KOPT-K1 (cell line): ENCODE results near the gene C12orf75.
"Not testable (repeated sequence)": the region's sequence is repeated elsewhere in the genome, so short reads cannot be mapped to it uniquely, and the experiment has no call there.

Experiments used
- H3K27ac ChIP-seq: fragments of 200-600 bp; sonication (generic); 2 replicates; pipeline ENCODE4 v1.5.1; 2016; ENCODE audit warnings: antibody characterized with exemption, mild to moderate bottlenecking, low read depth, low read length; ENCODE audit not compliant: poor library complexity, severe bottlenecking
- H3K36me3 ChIP-seq: fragments of 200-600 bp; sonication (generic); 2 replicates; pipeline ENCODE4 v1.5.1; 2017; ENCODE audit warnings: antibody characterized with exemption, mild to moderate bottlenecking, low read length, moderate library complexity; ENCODE audit not compliant: insufficient read depth
- H3K9me3 ChIP-seq: fragments of 200-600 bp; sonication (generic); 2 replicates; pipeline ENCODE4 v1.5.1; 2017; ENCODE audit warnings: antibody characterized with exemption, low read length, mild to moderate bottlenecking; ENCODE audit not compliant: insufficient read depth, poor library complexity, severe bottlenecking

Gene C12orf75

DNA sequence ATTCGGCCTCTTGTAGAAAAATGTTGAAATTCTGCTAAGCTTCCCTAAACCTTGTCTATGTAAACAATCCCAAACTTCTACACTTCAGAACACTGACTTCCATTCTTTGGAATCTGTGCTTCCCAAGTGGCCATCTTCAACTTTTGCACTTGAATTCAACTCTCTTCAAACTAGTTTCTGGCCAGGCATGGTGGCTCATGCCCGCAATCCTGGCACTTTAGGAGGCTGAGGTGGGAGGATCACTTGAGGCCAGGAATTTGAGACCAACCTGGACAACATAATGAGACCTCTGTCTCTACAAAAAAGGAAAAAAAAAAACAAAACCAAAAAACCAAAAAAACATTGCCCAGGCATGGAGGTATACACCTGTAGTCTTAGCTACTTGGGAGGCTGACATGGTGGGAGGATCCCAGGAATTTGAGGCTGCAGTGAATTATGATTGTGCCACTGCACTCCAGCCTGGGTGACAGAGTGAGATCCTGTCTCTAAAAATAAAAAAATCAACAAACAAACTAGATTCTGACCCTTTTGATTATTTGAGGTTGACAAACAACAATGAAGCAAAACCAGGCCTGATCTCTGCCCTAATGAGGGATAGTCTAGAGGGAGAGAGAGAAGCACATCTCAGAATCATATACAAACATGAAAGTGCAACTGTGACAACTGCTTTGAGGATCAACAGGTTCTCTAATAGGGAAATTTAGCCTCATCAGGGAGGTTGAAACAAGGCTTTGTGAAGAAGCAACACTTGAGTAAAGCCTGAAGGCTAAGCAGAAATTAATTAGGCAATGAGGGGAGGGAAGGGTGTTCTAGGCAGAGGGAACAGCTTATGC is 11.6 kb upstream of the C12orf75 start:
- H3K9me3 ChIP-seq: peaks cover 17% of the 10 kb centered on the region
- H3K36me3 ChIP-seq: no peaks in the 10 kb centered on the region
- no peak overlapping the region for H3K27ac ChIP-seq

DNA sequence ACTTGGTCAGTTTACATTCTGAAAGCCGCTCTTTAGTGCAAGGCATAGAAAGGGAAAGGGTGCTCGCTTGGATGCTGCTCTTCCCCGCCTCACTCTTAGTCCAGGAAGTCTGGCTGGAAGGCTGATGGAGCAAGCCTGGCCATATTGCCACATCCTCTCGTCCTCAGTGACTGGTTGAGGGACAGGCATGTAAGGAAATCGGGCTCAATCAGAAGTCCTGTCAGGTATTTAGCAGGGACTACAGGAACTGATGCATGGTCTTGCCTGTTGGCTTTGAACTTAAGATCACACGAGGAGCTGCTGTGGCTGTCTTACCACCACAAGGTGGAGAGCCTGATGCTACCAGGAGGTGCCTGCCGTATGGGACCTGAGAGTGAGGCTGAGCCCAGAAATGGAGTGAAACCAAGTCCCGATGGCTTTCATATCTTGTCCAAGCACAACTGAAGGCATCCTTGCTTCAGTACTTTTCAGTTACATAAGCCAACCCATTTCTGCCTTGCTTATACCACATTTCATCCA is 10.7 kb upstream of the C12orf75 start:
- no peaks in the 10 kb centered on the region for H3K36me3 ChIP-seq
- no peak overlapping the region for H3K27ac ChIP-seq

DNA sequence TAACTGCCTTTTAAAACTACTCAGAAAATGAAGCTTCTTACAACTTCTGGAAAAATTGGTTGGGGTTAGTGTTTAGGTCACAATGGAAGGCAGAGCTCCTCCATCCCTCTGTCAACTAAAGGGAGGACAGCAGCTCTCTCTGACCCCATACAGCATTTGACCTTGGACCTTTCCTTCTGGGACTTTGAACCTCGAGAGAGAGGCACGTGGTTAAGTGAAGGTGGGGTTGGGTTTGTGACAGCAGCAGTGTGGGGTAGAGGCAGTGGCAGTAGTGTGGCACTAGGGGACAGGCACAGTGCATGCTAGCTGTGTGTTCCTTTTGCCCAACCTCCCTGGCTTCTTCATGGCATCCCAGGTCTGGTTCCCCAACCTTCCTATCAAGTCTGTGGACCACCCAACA is 9.4 kb upstream of the C12orf75 start:
- H3K27ac ChIP-seq: no peak overlapping the region
- H3K9me3 ChIP-seq: no peaks in the 10 kb centered on the region
- H3K36me3 ChIP-seq: no peaks in the 10 kb centered on the region

More for the DNA sequence above, 10.7 kb upstream of the C12orf75 start:
- peaks cover 8% of the 10 kb centered on the region for H3K9me3 ChIP-seq

DNA sequence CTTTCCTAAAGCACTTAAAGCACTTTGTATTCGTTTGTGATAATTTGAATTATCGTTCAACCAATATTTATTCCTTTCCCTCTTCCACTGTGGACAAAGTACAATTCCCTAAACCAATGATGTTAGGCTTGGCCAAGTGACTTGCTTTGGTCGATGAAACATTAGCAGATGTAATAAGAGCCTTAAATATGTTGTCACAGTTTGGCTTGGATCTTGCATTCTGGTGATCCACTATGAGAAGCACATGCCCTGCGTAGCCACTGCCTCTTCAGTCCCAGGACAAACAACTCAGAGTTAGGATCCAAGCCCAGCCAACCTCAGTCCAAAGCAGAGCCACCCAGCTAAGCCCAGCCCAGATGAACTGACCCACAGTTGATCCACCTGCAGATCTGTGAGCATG is 8.4 kb upstream of the C12orf75 start:
- H3K9me3 ChIP-seq: no peaks in the 10 kb centered on the region
- H3K36me3 ChIP-seq: no peaks in the 10 kb centered on the region
- H3K27ac ChIP-seq: no peak overlapping the region

DNA sequence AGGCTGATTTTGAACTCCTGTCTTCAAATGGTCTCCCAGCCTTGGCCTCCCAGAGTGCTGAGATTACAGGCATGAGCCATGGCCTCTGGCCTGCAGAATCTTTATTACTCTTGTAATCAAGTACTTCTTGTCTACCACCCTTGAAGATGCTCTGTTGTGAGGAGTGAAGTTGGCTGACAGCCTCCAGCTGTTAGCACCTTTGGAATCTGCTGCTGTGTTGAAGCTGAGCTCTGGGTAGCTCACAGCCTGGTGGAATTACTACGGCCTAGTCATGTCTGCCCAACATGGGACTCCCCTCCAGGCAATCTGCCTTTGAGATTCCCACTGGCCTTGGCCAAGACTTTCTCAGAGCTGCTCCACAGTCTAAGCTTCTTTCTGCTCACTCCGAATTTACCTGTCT is 5.8 kb upstream of the C12orf75 start:
- Histone ChIP-seq H3K27ac (no peak overlapping the region), H3K36me3 (no peaks in the 10 kb centered on the region), H3K9me3 (no peaks in the 10 kb centered on the region)

DNA sequence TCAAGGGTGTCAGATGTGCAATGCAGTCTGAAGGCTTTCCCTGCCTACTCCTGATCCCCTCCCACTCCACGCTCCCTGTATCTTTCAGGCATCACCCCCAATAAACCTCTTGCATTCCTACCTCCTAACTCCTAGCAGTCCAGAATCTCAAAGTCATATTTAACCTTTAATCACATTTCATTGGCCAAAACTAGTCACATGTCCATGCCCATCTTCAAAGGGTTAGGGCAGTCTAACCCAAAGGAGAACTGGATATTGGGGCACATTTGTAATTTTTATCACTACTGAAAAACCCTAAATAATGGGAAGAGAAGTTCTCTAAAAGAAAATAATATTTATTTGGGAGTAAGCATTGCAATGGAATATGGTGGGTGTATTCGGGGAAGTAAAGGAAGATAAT is 5.4 kb upstream of the C12orf75 start:
- no peaks in the 10 kb centered on the region for H3K9me3 ChIP-seq
- H3K27ac ChIP-seq: no peak overlapping the region
- no peaks in the 10 kb centered on the region for H3K36me3 ChIP-seq

DNA sequence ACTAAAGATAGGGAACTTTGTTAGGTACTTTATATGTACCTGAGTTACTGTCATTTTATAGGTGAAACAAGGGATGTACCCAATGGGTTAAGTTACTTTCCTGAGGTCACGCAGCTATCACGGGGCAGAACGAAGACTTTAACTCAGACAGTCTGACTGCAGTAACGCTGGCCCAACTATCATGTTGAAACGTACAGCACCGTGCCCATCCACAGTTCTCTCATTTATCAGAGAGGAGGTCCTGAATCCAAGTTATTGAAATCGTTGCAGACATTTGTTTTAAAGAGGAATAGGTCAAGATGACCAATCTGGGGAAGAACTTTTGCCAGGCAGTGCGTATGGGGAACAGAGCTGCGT is 587 bp upstream of the C12orf75 start:
- Histone ChIP-seq H3K36me3 (no peaks in the 10 kb centered on the region), H3K27ac (peak overlapping the region; percentile 84), H3K9me3 (no peaks in the 10 kb centered on the region)

DNA sequence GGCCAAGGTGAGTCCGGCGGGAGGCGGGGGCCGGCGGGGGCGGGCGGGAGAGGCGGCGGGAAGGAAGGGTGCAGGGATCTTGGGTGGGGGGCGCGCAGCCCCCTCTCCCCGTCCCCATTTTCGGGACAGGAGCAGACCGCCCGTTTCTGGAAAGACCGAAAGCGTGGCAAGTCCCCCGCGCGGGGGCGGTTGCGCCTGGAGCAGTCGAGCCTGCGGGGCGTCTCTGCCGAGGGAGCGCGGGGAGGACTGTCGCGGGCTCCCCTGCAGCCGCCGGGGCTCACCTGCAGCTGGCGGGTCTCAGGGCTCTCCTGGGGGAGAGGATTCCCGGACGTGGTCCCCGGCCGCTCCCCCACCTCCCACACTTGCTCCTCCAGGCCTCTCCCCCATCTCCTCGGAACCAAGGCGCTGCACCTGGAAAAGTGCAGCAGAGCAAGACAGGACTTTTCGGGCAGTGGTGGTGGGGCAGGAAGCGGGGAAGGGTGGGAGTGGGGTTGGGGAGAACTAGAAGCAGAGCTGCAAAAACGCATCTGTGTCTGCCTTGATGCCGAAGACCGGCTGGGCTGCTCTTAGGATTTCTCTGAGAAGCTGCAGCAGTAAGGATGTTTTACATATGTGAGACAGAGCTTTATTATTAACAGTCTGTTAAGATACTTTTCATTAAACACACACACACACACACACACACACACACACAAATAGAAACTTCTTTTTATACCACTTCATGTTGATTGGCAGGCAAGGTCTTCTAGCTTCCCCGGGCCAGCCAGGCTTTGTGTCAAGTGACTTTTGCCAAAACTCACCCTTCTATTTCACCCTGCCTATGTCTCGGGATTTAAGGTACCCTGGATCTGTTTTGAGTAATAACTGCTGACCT is 677 bp downstream of the C12orf75 start:
- Histone ChIP-seq H3K9me3 (no peaks in the 10 kb centered on the region), H3K36me3 (no peaks in the 10 kb centered on the region), H3K27ac (peak overlapping the region; percentile 84)

DNA sequence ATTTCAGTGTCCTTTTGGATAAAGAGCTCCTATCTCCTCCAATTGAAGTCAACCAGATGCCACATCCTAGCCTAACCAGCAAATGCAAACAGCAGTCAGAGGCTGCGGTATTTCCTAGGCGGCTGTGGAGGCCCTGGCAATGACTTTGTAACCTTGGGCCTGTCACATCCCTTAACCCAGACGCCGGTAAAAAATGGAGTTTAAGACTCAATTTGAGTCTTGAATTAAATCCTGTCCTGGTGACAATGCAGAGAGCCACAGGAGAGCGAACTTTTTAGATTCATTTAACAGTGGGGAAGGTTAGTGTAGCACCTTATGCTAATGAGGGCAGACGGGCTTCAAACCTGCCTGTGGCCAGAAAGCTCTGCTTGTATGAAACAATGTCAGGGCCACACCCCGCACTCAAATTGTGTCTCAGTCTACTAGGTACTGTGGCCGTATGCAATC is 1.3 kb downstream of the C12orf75 start:
- H3K36me3 ChIP-seq: no peaks in the 10 kb centered on the region
- H3K27ac ChIP-seq: peak overlapping the region; percentile 84
- no peaks in the 10 kb centered on the region for H3K9me3 ChIP-seq

DNA sequence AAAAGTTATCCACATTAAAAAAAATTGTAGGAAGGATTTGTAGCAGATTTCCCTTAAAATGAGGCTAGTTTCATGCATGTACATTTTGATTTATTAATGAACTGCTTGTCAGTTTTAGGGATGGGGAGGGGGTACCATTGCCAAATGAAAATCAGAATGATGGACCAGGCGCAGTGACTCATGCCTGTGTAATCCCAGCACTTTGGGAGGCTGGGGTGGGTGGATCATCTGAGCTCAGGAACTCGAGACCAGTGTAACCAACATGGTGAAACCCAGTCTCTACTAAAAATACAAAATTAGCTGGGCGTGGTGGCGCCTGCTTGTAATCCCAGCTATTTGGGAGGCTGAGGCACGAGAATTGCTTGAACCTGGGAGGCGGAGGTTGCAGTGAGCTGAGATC is 1.8 kb downstream of the C12orf75 start:
- H3K27ac ChIP-seq: peak overlapping the region; percentile 84
- H3K9me3 ChIP-seq, H3K36me3 ChIP-seq: not testable (repeated sequence)

DNA sequence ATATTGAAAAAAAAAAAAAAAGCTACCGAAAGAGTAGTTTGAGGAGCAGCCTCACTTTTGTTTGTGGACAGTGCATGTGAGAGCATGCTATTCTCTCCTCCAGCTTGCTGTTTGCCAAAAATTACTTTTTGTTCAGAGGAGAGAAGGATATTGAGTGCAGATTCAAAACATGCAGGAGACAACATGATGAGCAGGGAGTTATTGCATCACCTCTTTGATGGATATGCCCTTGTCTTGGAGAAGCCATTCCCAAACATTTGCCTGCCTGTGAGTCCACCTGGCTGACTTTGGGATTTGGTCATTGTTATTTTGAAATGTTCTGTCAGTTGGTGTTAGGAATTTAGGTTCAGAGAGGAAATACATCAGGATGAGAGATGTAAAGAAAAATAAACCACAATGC is 2.4 kb downstream of the C12orf75 start:
- Histone ChIP-seq H3K9me3 (no peaks in the 10 kb centered on the region), H3K27ac (peak overlapping the region; percentile 1), H3K36me3 (0 out of 2 replicates have a peak, but pooled peaks cover 7% of the 10 kb centered on the region)

DNA sequence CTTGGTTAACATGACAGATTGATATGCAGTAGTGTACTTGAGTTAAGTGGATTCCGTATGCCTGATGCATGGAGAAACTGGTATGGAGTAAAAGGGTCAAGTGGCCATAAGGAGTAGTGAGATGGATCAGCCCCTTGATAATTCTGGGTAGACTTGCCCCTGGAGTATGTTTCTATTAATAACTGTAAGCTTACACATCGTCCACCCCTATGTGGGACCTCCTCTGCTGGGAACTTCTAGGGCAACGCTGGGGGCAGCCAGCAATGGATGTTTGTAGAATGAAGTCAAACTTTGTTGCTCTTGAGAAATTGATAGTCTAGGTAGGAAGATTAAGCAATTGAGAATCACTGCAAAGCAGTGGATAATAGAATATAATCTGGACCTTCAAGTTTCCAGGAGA is 3.5 kb downstream of the C12orf75 start:
- H3K27ac ChIP-seq: no peak overlapping the region
- H3K9me3 ChIP-seq: no peaks in the 10 kb centered on the region
- peaks cover 16% of the 10 kb centered on the region; the same call in 1 of the 2 replicates for H3K36me3 ChIP-seq

DNA sequence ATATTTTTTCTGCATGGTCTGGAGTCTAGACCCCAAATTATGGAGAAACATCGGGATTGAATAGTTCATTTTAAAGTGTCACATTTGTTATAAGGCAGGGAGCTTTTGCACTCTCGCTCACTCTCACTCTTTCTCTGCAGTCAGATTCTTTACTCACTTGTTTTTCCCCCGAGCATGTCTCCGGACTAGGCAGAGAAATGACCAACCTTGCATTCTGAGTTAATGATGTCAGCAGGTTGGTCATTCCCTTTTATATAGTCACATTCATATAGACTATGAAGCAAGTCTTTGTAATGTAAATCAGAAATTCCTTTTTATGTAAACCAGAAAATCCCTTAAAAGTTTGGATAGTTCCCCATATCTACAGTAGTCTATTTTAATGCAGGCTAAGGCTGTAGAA is 4.1 kb downstream of the C12orf75 start:
- H3K27ac ChIP-seq: no peak overlapping the region
- peaks cover 18% of the 10 kb centered on the region for H3K36me3 ChIP-seq
- H3K9me3 ChIP-seq: peaks cover under 1% of the 10 kb centered on the region

DNA sequence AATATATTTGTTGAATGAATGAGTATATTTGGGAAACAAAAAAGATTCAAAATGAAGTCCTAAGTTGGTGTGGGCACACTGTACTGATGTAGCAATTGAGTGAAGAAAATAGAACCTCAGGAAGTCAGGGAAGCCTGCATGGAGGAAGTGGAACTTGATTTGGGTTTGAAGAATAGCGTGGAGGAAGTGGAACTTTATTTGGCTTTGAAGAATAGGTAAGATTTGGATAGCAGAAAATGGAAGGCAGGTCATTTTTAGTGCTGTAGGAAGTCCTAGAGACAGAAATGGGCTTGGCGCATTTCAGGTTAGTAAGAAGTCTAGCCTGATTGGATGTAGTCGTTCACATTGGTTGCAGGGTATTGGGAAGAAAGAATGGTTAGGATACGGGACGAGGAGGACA is 5.4 kb downstream of the C12orf75 start:
- Histone ChIP-seq H3K36me3 (peaks cover 30% of the 10 kb centered on the region), H3K9me3 (peaks cover 14% of the 10 kb centered on the region), H3K27ac (peak overlapping the region; percentile 21)

DNA sequence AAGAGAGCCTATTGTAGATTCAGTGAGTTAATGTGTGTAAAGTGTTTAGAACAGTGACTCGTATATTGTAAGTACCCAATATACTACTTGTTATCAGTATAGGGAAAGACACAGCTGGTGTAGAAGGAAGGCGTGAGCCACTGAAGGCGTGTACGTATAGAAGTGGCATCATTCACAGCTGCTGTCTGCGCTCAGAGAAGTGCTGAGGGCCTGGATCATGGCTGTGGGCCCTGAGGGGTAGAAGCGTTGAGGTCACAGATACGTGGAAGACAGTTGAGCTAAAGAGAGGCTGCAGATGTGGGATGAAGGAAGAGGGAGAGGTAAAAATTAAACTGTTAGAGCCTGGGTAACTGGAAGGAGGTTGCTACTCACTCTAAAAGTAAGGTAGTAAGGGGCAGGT is 5.9 kb downstream of the C12orf75 start:
- peaks cover 19% of the 10 kb centered on the region for H3K9me3 ChIP-seq
- peaks cover 36% of the 10 kb centered on the region for H3K36me3 ChIP-seq
- H3K27ac ChIP-seq: peak overlapping the region; percentile 21
